HFF-Myc (cell line): ENCODE data around the gene RPLP1.
A peak's percentile ranks its signal among the peaks of the same experiment; 100 is the strongest.

Experiments used
- DNase-seq: peaks from one replicate; pipeline ENCODE4 v3.0.0-alpha.2; 2011; ENCODE audit warnings: low read depth; ENCODE audit errors: extremely low read depth
- H3K4me3 ChIP-seq: replicated peaks from 2 replicates; pipeline ENCODE4 v1.5.1; 2011; ENCODE audit warnings: low read depth, mild to moderate bottlenecking, control low read depth, low read length
- TF ChIP-seq, protein P1 (sequence below): IDR thresholded peaks from 2 replicates; pipeline ENCODE4 v1.5.1; 2012; ENCODE audit warnings: mild to moderate bottlenecking, low read depth, low read length, control low read depth; ENCODE audit errors: missing control alignments

The RPLP1 gene

DNA sequence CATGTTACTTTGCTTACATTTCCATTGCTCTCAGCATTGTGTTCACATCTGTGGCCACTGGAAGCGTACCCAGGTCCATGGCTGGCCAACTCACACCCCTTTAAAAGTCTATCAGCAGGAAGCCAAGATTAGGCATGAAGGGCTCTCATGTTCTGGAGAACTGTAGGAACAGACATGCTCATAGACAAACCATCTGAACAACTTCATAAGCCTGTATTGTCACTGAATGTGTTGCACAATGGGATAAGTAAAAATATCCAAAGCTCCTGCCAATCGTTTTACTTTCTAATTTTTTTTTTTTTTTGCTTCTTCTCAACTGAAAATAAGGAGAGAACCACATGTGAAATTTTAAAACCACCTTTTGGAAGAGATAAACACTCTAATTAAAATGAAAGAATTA is 6.4 kb downstream of the RPLP1 start:
- TF ChIP-seq, protein P1, sequence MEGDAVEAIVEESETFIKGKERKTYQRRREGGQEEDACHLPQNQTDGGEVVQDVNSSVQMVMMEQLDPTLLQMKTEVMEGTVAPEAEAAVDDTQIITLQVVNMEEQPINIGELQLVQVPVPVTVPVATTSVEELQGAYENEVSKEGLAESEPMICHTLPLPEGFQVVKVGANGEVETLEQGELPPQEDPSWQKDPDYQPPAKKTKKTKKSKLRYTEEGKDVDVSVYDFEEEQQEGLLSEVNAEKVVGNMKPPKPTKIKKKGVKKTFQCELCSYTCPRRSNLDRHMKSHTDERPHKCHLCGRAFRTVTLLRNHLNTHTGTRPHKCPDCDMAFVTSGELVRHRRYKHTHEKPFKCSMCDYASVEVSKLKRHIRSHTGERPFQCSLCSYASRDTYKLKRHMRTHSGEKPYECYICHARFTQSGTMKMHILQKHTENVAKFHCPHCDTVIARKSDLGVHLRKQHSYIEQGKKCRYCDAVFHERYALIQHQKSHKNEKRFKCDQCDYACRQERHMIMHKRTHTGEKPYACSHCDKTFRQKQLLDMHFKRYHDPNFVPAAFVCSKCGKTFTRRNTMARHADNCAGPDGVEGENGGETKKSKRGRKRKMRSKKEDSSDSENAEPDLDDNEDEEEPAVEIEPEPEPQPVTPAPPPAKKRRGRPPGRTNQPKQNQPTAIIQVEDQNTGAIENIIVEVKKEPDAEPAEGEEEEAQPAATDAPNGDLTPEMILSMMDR, result no peak
- DNase-seq, result no peak
- H3K4me3 ChIP-seq, result no peak overlapping the region

DNA sequence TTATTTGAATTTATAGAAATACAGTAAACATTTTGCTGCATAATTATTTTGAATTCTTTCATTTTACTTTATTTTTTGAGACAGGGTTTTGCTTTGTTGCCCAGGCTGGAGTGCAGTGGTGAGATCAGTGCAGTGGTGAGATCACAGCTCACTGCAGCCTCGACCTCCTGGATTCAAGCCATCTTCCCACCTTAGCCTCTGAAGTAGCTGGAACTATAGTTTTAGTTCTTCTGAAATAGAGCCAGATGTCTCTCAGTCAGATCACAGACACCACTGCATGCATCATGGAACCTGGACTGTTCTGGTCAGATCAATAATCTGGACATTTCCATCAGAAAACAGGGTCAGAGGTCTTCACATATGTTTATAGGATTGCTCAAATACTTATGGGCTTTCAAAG is 7.9 kb downstream of the RPLP1 start:
- TF ChIP-seq, protein P1, result no peak
- DNase-seq, result no peak
- no peak overlapping the region for H3K4me3 ChIP-seq

DNA sequence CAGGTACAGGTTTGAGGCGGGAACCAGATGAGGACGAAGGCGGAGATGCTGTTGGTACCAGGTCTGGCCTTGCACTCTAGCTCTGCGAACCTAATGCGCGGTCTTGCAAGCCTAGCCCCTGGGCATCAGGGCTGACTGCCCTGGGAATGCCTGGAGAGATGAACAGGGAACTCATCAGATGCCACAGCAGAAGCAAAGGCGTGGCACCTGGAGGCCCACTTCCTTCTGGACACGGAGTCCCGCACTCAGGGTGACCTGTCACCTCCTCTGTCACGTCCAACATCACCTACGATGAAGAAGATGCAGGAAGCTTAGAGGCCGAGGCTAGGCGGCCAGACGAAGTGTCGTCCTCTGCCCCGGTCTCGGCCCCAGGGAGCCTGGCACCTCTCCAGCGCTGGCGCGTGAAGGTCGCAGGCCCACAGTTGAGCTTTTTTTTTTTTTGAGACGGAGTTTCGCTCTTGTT is 9.4 kb downstream of the RPLP1 start:
- H3K4me3 ChIP-seq, result peak overlapping the region; percentile 47
- TF ChIP-seq, protein P1, result no peak
- no peak for DNase-seq

DNA sequence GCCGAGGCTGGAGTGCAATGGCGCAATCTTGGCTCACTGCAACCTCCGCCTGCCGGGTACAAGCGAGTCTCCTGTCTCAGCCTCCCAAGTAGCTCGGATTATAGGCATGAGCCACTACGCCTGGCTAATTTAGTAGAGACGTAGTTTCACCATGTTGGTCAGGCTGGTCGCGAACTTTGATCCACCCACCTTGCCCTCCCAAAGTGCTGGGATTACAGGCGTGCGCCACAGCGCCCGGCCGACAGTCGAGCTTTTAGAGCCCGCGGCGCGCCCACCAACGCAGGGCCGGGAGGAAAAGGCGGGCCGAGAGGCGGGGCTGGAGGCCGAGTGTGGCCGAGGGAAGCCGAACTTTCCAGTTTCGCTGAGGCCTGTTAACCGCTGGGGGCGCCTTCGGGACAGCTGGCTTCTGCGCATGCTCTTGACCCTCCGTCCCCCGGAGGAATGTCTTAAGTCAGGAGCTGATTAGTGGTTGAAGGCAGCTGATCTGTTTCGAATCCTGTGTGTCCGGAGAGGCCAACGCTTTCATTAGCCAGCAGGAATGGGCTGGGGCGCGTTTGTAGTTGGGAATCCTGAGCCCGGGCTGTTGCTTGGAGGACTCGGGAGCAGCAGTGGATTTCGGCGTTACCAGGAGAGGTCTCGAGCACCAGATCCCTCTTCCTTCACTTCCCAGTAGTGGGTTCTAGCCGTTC is 10.0 kb downstream of the RPLP1 start:
- TF ChIP-seq, protein P1, result peak; percentile 88
- peak overlapping the region; percentile 47 for H3K4me3 ChIP-seq
- peak; percentile 95 for DNase-seq

DNA sequence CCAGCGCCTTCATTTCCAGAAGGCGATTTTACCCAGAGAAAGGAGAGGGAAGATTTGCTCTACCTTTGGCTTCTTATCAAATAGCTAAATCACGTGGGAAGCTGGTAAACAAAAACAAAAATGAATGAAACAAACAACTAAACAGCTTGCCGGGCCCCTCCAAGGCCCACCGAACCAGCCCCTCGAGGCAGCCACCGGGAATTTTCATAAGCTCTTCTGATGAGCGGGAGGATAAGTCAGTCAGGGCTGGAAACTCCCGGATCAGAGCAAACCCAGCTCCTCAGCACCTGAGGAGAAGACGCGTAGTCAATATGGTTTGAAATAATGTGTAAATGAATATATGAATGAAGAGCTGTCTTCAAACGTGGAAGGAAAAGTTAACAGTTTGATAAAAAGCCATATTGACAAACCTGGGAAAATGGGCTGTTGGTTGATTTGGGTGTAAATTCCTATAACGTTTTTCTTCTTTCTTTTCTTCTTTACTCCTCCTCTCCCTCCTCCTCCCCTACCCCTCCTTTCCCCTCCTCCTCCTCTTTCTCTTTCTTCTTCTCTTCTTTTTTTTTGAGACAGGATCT is 10.7 kb downstream of the RPLP1 start:
- TF ChIP-seq, protein P1, result no peak
- no peak for DNase-seq
- peak overlapping the region; percentile 47 for H3K4me3 ChIP-seq

DNA sequence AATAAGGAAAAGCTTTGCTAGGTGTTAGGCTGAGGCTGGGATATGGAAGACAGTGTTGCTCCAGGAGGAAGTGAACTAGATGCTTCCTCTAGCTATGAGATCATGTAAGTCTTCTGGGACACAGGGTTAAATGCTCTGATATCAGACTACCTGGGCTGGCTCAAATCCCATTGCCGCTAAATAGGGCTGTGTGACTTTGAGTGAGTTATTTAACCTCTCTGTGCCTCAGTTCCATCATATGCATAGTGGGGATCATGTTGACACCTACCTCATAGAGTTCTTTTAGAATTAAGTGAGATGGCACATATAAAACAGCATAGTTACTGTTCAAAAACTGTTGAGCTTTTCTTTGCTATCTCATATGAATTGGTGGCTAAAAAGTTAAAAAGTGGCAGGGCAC is 12.6 kb downstream of the RPLP1 start:
- TF ChIP-seq, protein P1, result no peak
- no peak for DNase-seq
- H3K4me3 ChIP-seq, result no peak overlapping the region

DNA sequence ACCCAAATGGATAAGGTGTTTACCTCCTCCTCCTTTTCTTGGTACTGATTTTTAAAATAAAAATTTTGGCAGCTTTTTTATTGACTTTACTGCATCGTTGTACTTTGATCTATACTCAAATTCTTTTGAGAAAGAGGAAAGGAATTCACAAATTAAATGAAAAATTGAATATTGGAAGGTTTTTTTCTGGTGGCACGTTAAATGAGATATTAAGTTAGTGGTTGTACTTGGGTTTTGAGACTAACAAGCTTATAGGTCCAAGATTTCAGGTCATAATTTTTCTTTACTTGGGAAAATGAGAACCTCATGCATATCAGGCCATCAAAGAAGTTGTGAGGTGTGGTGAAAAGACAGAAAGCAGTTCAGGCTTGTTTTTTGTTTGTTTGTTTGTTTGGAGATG is 14.1 kb downstream of the RPLP1 start:
- no peak for DNase-seq
- TF ChIP-seq, protein P1, result no peak
- no peak overlapping the region for H3K4me3 ChIP-seq
